Mesenchymal stem cell (in vitro differentiated cells and primary cell): ENCODE measurements around the gene SV2B.

Source experiments
- DNase-seq: peaks from one replicate; pipeline ENCODE4 v3.0.0-alpha.2; 2013
- H2AFZ ChIP-seq: one replicate; pipeline ENCODE4 v1.6.1; 2013; ENCODE audit warnings: low read depth, mild to moderate bottlenecking, control low read depth, inconsistent platforms, low read length, moderate library complexity
- H2AK5ac ChIP-seq: 2 replicates; pipeline ENCODE4 v1.6.1; 2013; ENCODE audit warnings: low read length, moderate library complexity, mild to moderate bottlenecking, inconsistent platforms; ENCODE audit not compliant: severe bottlenecking
- H2BK120ac ChIP-seq: one replicate; pipeline ENCODE4 v1.6.1; 2013; ENCODE audit warnings: low read depth, mild to moderate bottlenecking, inconsistent platforms, low read length, moderate library complexity
- H2BK12ac ChIP-seq, 2 experiments: one replicate each; pipeline ENCODE4 v1.6.1; 2013; ENCODE audit warnings: inconsistent platforms in 2 of 2, low read length in 2 of 2, mild to moderate bottlenecking in 2 of 2, moderate library complexity in 2 of 2, control low read depth in 1 of 2
- H2BK15ac ChIP-seq: one replicate; pipeline ENCODE4 v1.6.1; 2013; ENCODE audit warnings: mild to moderate bottlenecking, low read depth, inconsistent platforms; ENCODE audit not compliant: poor library complexity, severe bottlenecking
- H2BK5ac ChIP-seq: 2 replicates; pipeline ENCODE4 v1.6.1; 2013; ENCODE audit warnings: low read depth, mild to moderate bottlenecking, low read length, control low read depth, inconsistent platforms; ENCODE audit not compliant: poor library complexity, severe bottlenecking
- H3K14ac ChIP-seq, 2 experiments: one replicate each; pipeline ENCODE4 v1.6.1; 2013; ENCODE audit warnings: inconsistent platforms in 2 of 2, low read length in 2 of 2, control low read depth in 1 of 2, mild to moderate bottlenecking in 1 of 2, moderate library complexity in 1 of 2
- H3K18ac ChIP-seq, 2 experiments: one replicate each; pipeline ENCODE4 v1.6.1; 2013; ENCODE audit warnings: inconsistent platforms in 2 of 2, low read length in 2 of 2, control low read depth in 1 of 2, low read depth in 1 of 2, mild to moderate bottlenecking in 1 of 2
- H3K23ac ChIP-seq, 2 experiments: one replicate each; pipeline ENCODE4 v1.6.1; 2013; ENCODE audit warnings: inconsistent platforms in 2 of 2, low read length in 2 of 2, mild to moderate bottlenecking in 2 of 2, moderate library complexity in 2 of 2, control low read depth in 1 of 2
- H3K27ac ChIP-seq: 2 replicates; pipeline ENCODE4 v1.5.1; 2013; ENCODE audit warnings: mild to moderate bottlenecking, moderate library complexity, low read length, control low read depth, inconsistent platforms; ENCODE audit not compliant: poor library complexity, severe bottlenecking
- H3K27me3 ChIP-seq, 2 experiments: 2 replicates each; pipeline versions ENCODE4 v1.6.1 to v1.7.0; 2013; ENCODE audit warnings: low read length in 2 of 2, mild to moderate bottlenecking in 2 of 2, moderate library complexity in 2 of 2, control low read depth in 1 of 2, inconsistent platforms in 1 of 2; ENCODE audit not compliant: control insufficient read depth in 1 of 2, insufficient read depth in 1 of 2
- H3K36me3 ChIP-seq, 2 experiments: 2 replicates each; pipeline versions ENCODE4 v1.6.1 to v1.7.0; 2013; ENCODE audit warnings: low read length in 2 of 2, control low read depth in 1 of 2, inconsistent platforms in 1 of 2, low read depth in 1 of 2, mild to moderate bottlenecking in 1 of 2; ENCODE audit not compliant: insufficient read depth in 2 of 2, control insufficient read depth in 1 of 2
- H3K4ac ChIP-seq, 2 experiments: one replicate each; pipeline ENCODE4 v1.6.1; 2013; ENCODE audit warnings: inconsistent platforms in 2 of 2, low read length in 2 of 2, mild to moderate bottlenecking in 2 of 2, moderate library complexity in 2 of 2, control low read depth in 1 of 2, low read depth in 1 of 2
- H3K4me1 ChIP-seq: 2 replicates; pipeline ENCODE4 v1.6.1; 2013; ENCODE audit warnings: low read depth, low read length, control low read depth; ENCODE audit not compliant: control insufficient read depth, insufficient read depth
- H3K4me2 ChIP-seq: 2 replicates; pipeline ENCODE4 v1.6.1; 2013; ENCODE audit warnings: low read length, mild to moderate bottlenecking, inconsistent platforms; ENCODE audit not compliant: poor library complexity, severe bottlenecking
- H3K4me3 ChIP-seq, 2 experiments: 2 replicates each; pipeline versions ENCODE4 v1.5.1 to v1.7.0; 2013; ENCODE audit warnings: low read length in 2 of 2, mild to moderate bottlenecking in 2 of 2, control low read depth in 1 of 2, low read depth in 1 of 2; ENCODE audit not compliant: insufficient read depth in 1 of 2
- H3K79me1 ChIP-seq: replicated peaks from 2 replicates; pipeline ENCODE4 v1.6.1; 2013; ENCODE audit warnings: mild to moderate bottlenecking, control low read depth, low read length, inconsistent platforms; ENCODE audit not compliant: poor library complexity, severe bottlenecking
- H3K9ac ChIP-seq: 2 replicates; pipeline ENCODE4 v1.7.0; 2013; ENCODE audit warnings: mild to moderate bottlenecking, low read length, moderate library complexity
- H3K9me3 ChIP-seq: 2 replicates; pipeline ENCODE4 v1.7.0; 2013; ENCODE audit warnings: mild to moderate bottlenecking, low read length; ENCODE audit not compliant: control insufficient read depth
- H4K8ac ChIP-seq: one replicate; pipeline ENCODE4 v1.6.1; 2013; ENCODE audit warnings: inconsistent platforms, mild to moderate bottlenecking, low read length, moderate library complexity
- H4K91ac ChIP-seq: one replicate; pipeline ENCODE4 v1.6.1; 2013; ENCODE audit warnings: mild to moderate bottlenecking, low read length, inconsistent platforms
- WGBS: methylation state at CpG from one replicate; pipeline ENCODE4 v1.1.7; 2013; ENCODE audit warnings: mixed read lengths; 5-methylcytosine and 5-hydroxymethylcytosine counted together

SV2B gene

DNA sequence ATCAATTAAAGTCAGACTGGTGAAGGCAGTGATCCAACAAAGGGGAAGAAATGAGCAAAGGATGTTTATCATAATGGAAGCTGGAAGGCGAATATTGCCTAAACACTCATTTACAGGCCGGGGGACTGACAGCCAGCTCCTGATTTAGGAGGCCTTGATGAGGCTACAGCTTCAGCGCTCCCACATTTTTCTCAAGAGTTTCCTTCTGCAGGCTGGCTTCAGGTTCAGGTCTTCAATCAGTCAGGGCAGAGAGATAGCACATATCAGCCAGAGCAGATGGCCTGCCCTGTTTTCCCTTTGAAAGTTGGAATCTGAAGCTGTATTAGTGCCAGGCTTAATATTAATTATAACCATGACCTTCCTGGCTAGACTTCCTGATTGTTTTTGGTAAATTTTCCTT is 218.9 kb downstream of the SV2B start:
- Histone ChIP-seq H2AK5ac (no peak overlapping the region), H2AFZ (no peak overlapping the region), H3K18ac (no peak overlapping the region), H4K91ac (no peak overlapping the region), H3K36me3 (no peaks in the 10 kb centered on the region), H3K14ac (no peak overlapping the region), H3K9ac (no peak overlapping the region), H3K4me2 (no peak overlapping the region), H3K79me1 (no peaks in the 10 kb centered on the region), H3K4me1 (no peaks in the 10 kb centered on the region), H2BK120ac (no peak overlapping the region), H3K27ac (no peak overlapping the region), H3K23ac (no peak overlapping the region), H2BK15ac (no peak overlapping the region), H2BK5ac (no peak overlapping the region), H3K9me3 (no peaks in the 10 kb centered on the region), H3K4me3 (no peak overlapping the region), H3K27me3 (no peaks in the 10 kb centered on the region), H4K8ac (no peak overlapping the region), H3K4ac (no peak overlapping the region), H2BK12ac (no peak overlapping the region)
- 62% methylated on average over 3 of the region's 3 CpGs for WGBS
- DNase-seq = no peak

DNA sequence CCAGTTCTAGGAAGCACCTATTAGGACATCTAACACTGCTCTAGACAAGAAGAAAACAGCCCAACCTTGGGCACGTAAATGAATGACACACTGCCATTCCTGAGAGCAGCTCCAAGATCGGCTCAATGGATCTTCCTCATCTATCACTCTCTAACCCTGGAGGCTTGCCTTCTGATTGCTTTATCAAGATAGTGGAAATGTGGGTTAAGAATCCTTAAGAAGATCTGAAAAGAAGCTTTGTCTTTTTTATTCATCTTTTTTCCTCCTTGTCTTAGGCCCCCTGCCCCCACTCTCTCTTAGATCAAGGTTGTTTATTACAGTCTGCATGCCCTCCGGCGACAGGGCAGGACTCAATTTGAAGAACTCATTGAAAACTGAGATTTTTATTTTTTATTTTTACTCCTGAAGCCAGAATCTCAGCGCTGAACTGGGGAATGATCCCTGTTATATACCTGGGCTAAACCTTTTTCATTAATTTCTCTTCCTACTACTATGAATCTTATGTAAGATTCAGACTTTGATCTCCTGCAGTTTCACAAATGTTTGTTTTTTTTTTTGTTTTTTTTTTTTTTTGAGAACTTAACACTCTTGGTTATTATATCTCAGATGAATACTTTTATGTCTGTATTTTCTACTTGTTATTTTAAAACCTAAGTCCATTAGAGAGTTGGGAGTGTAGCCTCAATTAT is 219.5 kb downstream of the SV2B start:
- Histone ChIP-seq H3K4ac (no peak overlapping the region), H3K4me1 (no peaks in the 10 kb centered on the region), H3K23ac (no peak overlapping the region), H3K27me3 (no peaks in the 10 kb centered on the region), H3K27ac (no peak overlapping the region), H3K36me3 (no peaks in the 10 kb centered on the region), H4K8ac (no peak overlapping the region), H3K18ac (no peak overlapping the region), H3K4me2 (no peak overlapping the region), H2BK12ac (no peak overlapping the region), H2BK120ac (no peak overlapping the region), H3K79me1 (no peaks in the 10 kb centered on the region), H3K9me3 (no peaks in the 10 kb centered on the region), H4K91ac (no peak overlapping the region), H3K9ac (no peak overlapping the region), H2AK5ac (no peak overlapping the region), H3K14ac (no peak overlapping the region), H3K4me3 (no peak overlapping the region), H2BK5ac (no peak overlapping the region), H2BK15ac (no peak overlapping the region), H2AFZ (no peak overlapping the region)
- WGBS = 66% methylated on average over 5 of the region's 5 CpGs
- no peak for DNase-seq

DNA sequence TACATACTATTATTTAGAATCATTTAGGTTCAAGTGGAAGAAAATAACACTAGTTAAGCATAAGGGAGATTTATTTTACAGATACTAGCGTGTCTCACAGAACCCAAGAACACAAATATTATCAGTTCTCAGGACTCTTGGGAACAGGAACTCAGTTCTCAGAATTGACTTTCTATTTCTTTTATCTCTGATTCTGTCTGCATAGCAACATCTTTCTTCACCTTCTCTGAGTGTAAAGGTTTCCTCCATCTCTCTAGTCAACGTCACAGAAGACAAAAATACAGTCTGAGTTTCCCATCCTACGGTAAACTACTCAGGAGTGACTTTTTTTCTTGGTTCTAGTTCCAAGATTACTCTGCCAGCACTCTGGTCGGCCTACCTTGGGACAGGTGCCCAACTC is 220.0 kb downstream of the SV2B start:
- Histone ChIP-seq H4K8ac (no peak overlapping the region), H3K4me1 (no peaks in the 10 kb centered on the region), H3K4ac (no peak overlapping the region), H3K4me2 (no peak overlapping the region), H2BK120ac (no peak overlapping the region), H3K27ac (no peak overlapping the region), H3K36me3 (no peaks in the 10 kb centered on the region), H3K18ac (no peak overlapping the region), H3K23ac (no peak overlapping the region), H3K9ac (no peak overlapping the region), H2BK12ac (no peak overlapping the region), H3K14ac (no peak overlapping the region), H2AFZ (no peak overlapping the region), H2BK5ac (no peak overlapping the region), H4K91ac (no peak overlapping the region), H3K4me3 (no peak overlapping the region), H2AK5ac (no peak overlapping the region), H3K79me1 (no peaks in the 10 kb centered on the region), H3K27me3 (no peaks in the 10 kb centered on the region), H2BK15ac (no peak overlapping the region), H3K9me3 (no peaks in the 10 kb centered on the region)
- WGBS = 63% methylated on average over 4 of the region's 4 CpGs
- no peak for DNase-seq

DNA sequence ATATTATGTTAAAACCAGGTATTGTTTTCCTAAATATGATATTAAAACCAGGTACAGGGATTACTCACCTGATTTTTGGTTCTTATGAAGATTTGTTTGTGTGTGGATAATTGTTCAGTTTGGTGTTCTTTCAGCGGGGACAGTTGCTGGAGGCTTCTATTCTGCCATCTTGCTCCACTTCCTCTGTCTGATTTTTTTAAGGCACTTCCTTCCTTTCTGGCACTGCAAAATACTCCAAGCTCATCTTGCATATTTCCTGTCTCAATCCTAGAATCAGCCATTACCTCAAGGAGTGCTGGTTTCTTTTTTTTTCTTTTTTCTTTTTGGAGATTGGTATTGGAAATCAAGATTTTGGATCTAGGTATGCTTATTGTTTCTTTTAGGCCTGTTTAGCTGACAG is 229.9 kb downstream of the SV2B start:
- H2BK12ac ChIP-seq = no peak overlapping the region
- no peak overlapping the region for H4K91ac ChIP-seq
- H4K8ac ChIP-seq = no peak overlapping the region
- no peaks in the 10 kb centered on the region for H3K4me1 ChIP-seq
- no peak overlapping the region for H3K4ac ChIP-seq
- H3K9ac ChIP-seq = no peak overlapping the region
- WGBS = 69% methylated on average over 1 of the region's 1 CpG
- no peak overlapping the region for H3K18ac ChIP-seq
- H2BK120ac ChIP-seq = no peak overlapping the region
- no peak overlapping the region for H2BK5ac ChIP-seq
- H3K14ac ChIP-seq = no peak overlapping the region
- no peaks in the 10 kb centered on the region for H3K36me3 ChIP-seq
- no peak overlapping the region for H3K4me2 ChIP-seq
- no peak for DNase-seq
- H3K23ac ChIP-seq = no peak overlapping the region
- no peaks in the 10 kb centered on the region for H3K27me3 ChIP-seq
- H3K9me3 ChIP-seq = peaks cover 5% of the 10 kb centered on the region
- no peak overlapping the region for H2AK5ac ChIP-seq
- H2BK15ac ChIP-seq = no peak overlapping the region
- H3K4me3 ChIP-seq = no peak overlapping the region
- H3K79me1 ChIP-seq = no peaks in the 10 kb centered on the region
- H3K27ac ChIP-seq = no peak overlapping the region
- H2AFZ ChIP-seq = no peak overlapping the region
